NCI-H2107 treated with DMSO at 0.1 percent for 48 hours (cell line): ENCODE results near the gene TMEM139.

ENCODE experiments used
- DNase-seq: peaks from one replicate; lab custom pipeline; 2025; ENCODE audit not compliant: unreplicated experiment; lab: John Stamatoyannopoulos, UW

Gene TMEM139

GRCh38 chr7:143322760-143323633 lies 38.2 kb downstream of the TMEM139 start:
- no peak for DNase-seq

- no peak for DNase-seq
Measured at GRCh38 chr7:143323653-143324052, 38.9 kb downstream of the TMEM139 start.

GRCh38 chr7:143325240-143325639 lies 40.5 kb downstream of the TMEM139 start:
- no peak for DNase-seq

GRCh38 chr7:143327903-143328302 lies 43.1 kb downstream of the TMEM139 start:
- no peak for DNase-seq

GRCh38 chr7:143329471-143330170 lies 44.9 kb downstream of the TMEM139 start:
- no peak for DNase-seq

DNA sequence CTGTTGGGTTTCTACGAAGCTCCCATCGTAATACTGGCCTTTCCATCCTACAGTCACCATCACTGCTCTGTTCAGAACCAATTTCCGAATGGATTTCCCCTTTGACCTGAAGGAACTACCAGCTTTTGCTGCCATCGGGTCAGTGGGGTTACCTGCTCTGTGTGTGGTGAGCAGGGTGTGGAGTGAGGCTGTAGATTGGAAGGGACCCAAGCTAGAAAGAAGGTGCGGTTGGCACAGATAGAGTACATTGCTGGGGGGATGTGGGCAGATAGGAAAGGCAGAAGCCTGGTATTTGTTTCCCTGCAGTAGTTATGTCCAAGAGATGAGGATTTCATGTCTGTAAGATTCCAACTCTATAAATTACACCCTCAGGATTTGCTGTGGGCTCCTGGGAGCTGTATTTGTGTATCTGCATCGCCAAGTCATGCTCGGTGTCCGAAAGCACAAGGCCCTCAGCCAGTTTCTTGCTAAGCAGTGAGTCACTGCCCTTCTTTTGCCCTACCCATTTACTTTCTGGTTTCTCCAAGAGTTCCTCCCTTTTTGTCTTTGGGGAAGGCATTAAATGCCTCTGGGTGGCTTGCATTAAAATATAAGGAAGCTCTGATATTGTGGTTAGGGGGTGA lies 46.5 kb downstream of the TMEM139 start:
- no peak for DNase-seq

GRCh38 chr7:143334244-143334643 lies 49.5 kb downstream of the TMEM139 start:
- no peak for DNase-seq

DNA sequence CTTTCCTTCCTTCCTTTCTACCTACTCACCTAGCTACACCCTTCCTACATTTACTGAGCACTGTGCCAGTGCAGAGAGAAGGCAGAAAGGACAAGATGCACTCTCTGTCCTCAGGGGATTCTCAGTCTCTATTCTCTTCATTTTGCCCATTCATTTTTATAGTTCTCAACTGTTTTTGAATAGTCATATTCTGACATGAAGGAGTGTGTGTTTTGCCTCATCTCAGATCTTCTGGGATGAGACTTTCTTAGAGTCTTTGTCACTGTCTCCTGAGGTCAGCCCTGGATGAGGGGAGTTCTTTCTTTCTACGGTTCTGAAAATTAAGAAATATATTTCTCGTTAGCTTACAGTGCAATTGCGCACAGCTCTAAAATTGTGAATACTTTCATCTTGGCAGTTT lies 52.5 kb downstream of the TMEM139 start:
- DNase-seq: no peak
